Measurements from ENCODE around the gene KCTD2. TPM values are rescaled to one million over a fixed set of nuclear protein-coding genes. Genes with fewer than 3 reads are reported as not detected.

KCTD2 gene
- polyA plus RNA-seq, 1 donor = 16.1 TPM

GRCh38 chr17:75077496-75078283 lies 30.7 kb downstream of the KCTD2 start:
- H3K4me3 ChIP-seq (ENCODE audit: low read length) = peak overlapping the region; percentile 41
- H3K27me3 ChIP-seq (ENCODE audit: control insufficient read depth, insufficient read depth, low read length) = no peaks in the 10 kb centered on the region
- H3K36me3 ChIP-seq (ENCODE audit: control insufficient read depth, insufficient read depth, low read length) = no peaks in the 10 kb centered on the region
- H3K27ac ChIP-seq (ENCODE audit: low read length) = peak overlapping the region; percentile 76
- WGBS (ENCODE audit: insufficient coverage, low lambda C conversion rate) = no CpG with 5 or more reads among the region's 53 CpGs
- no peaks in the 10 kb centered on the region for H3K9me3 ChIP-seq (ENCODE audit: control insufficient read depth, low read depth, low read length)
- peaks cover 42% of the 10 kb centered on the region for H3K4me1 ChIP-seq (ENCODE audit: control insufficient read depth, insufficient read depth, low read length)
- DNase-seq = peak; percentile 80 to 82

- Histone ChIP-seq H3K4me3 (ENCODE audit: low read length) (no peak overlapping the region), H3K4me1 (ENCODE audit: control insufficient read depth, insufficient read depth, low read length) (peaks cover 40% of the 10 kb centered on the region), H3K36me3 (ENCODE audit: control insufficient read depth, insufficient read depth, low read length) (no peaks in the 10 kb centered on the region), H3K27ac (ENCODE audit: low read length) (peak overlapping the region; percentile 76), H3K27me3 (ENCODE audit: control insufficient read depth, insufficient read depth, low read length) (no peaks in the 10 kb centered on the region), H3K9me3 (ENCODE audit: control insufficient read depth, low read depth, low read length) (no peaks in the 10 kb centered on the region)
- no CpG with 5 or more reads among the region's 17 CpGs for WGBS (ENCODE audit: insufficient coverage, low lambda C conversion rate)
- DNase-seq = peak in 1 of 2 donors; percentile 57
Measured at GRCh38 chr17:75078284-75079022, 31.4 kb downstream of the KCTD2 start.

GRCh38 chr17:75079023-75079373 lies 32.0 kb downstream of the KCTD2 start:
- WGBS (ENCODE audit: insufficient coverage, low lambda C conversion rate) = no CpG with 5 or more reads among the region's 8 CpGs
- peaks cover 40% of the 10 kb centered on the region for H3K4me1 ChIP-seq (ENCODE audit: control insufficient read depth, insufficient read depth, low read length)

GRCh38 chr17:75081611-75082540 lies 34.9 kb downstream of the KCTD2 start:
- no peaks in the 10 kb centered on the region for H3K27me3 ChIP-seq (ENCODE audit: control insufficient read depth, insufficient read depth, low read length)
- no CpG with 5 or more reads among the region's 13 CpGs for WGBS (ENCODE audit: insufficient coverage, low lambda C conversion rate)
- H3K4me1 ChIP-seq (ENCODE audit: control insufficient read depth, insufficient read depth, low read length) = peaks cover 48% of the 10 kb centered on the region
- no peaks in the 10 kb centered on the region for H3K9me3 ChIP-seq (ENCODE audit: control insufficient read depth, low read depth, low read length)
- no peaks in the 10 kb centered on the region for H3K36me3 ChIP-seq (ENCODE audit: control insufficient read depth, insufficient read depth, low read length)
- no peak overlapping the region for H3K4me3 ChIP-seq (ENCODE audit: low read length)
- DNase-seq = peak in 1 of 2 donors; percentile 3
- no peak overlapping the region for H3K27ac ChIP-seq (ENCODE audit: low read length)

More at GRCh38 chr17:75079023-75079373, 32.0 kb downstream of the KCTD2 start:
- Histone ChIP-seq H3K4me3 (ENCODE audit: low read length) (no peak overlapping the region), H3K27ac (ENCODE audit: low read length) (peak overlapping the region; percentile 76), H3K27me3 (ENCODE audit: control insufficient read depth, insufficient read depth, low read length) (no peaks in the 10 kb centered on the region), H3K36me3 (ENCODE audit: control insufficient read depth, insufficient read depth, low read length) (no peaks in the 10 kb centered on the region), H3K9me3 (ENCODE audit: control insufficient read depth, low read depth, low read length) (no peaks in the 10 kb centered on the region)
- DNase-seq = no peak

GRCh38 chr17:75082683-75083082 lies 35.7 kb downstream of the KCTD2 start:
- H3K27ac ChIP-seq (ENCODE audit: low read length) = no peak overlapping the region
- H3K36me3 ChIP-seq (ENCODE audit: control insufficient read depth, insufficient read depth, low read length) = no peaks in the 10 kb centered on the region
- 40% methylated on average over 1 of the region's 6 CpGs for WGBS (ENCODE audit: insufficient coverage, low lambda C conversion rate)
- DNase-seq = no peak
- H3K4me3 ChIP-seq (ENCODE audit: low read length) = no peak overlapping the region
- peaks cover 50% of the 10 kb centered on the region for H3K4me1 ChIP-seq (ENCODE audit: control insufficient read depth, insufficient read depth, low read length)
- no peaks in the 10 kb centered on the region for H3K27me3 ChIP-seq (ENCODE audit: control insufficient read depth, insufficient read depth, low read length)
- no peaks in the 10 kb centered on the region for H3K9me3 ChIP-seq (ENCODE audit: control insufficient read depth, low read depth, low read length)

- no peak overlapping the region for H3K4me3 ChIP-seq (ENCODE audit: low read length)
- H3K36me3 ChIP-seq (ENCODE audit: control insufficient read depth, insufficient read depth, low read length) = no peaks in the 10 kb centered on the region
- peaks cover 44% of the 10 kb centered on the region for H3K4me1 ChIP-seq (ENCODE audit: control insufficient read depth, insufficient read depth, low read length)
- no CpG with 5 or more reads among the region's 14 CpGs for WGBS (ENCODE audit: insufficient coverage, low lambda C conversion rate)
- DNase-seq = peak in 1 of 2 donors; percentile 16
- no peaks in the 10 kb centered on the region for H3K9me3 ChIP-seq (ENCODE audit: control insufficient read depth, low read depth, low read length)
- no peaks in the 10 kb centered on the region for H3K27me3 ChIP-seq (ENCODE audit: control insufficient read depth, insufficient read depth, low read length)
- peak overlapping the region; percentile 68 for H3K27ac ChIP-seq (ENCODE audit: low read length)
Measured at GRCh38 chr17:75084039-75084660, 37.1 kb downstream of the KCTD2 start.

GRCh38 chr17:75086496-75087181 lies 39.6 kb downstream of the KCTD2 start:
- peak in 1 of 2 donors; percentile 77 for DNase-seq
- H3K27me3 ChIP-seq (ENCODE audit: control insufficient read depth, insufficient read depth, low read length) = no peaks in the 10 kb centered on the region
- peaks cover 58% of the 10 kb centered on the region for H3K4me1 ChIP-seq (ENCODE audit: control insufficient read depth, insufficient read depth, low read length)
- 67% methylated on average over 3 of the region's 15 CpGs for WGBS (ENCODE audit: insufficient coverage, low lambda C conversion rate)
- peak overlapping the region; percentile 83 for H3K4me3 ChIP-seq (ENCODE audit: low read length)
- H3K36me3 ChIP-seq (ENCODE audit: control insufficient read depth, insufficient read depth, low read length) = no peaks in the 10 kb centered on the region
- peak overlapping the region; percentile 98 for H3K27ac ChIP-seq (ENCODE audit: low read length)
- H3K9me3 ChIP-seq (ENCODE audit: control insufficient read depth, low read depth, low read length) = no peaks in the 10 kb centered on the region

- Histone ChIP-seq H3K36me3 (ENCODE audit: control insufficient read depth, insufficient read depth, low read length) (no peaks in the 10 kb centered on the region), H3K9me3 (ENCODE audit: control insufficient read depth, low read depth, low read length) (no peaks in the 10 kb centered on the region), H3K4me1 (ENCODE audit: control insufficient read depth, insufficient read depth, low read length) (peaks cover 63% of the 10 kb centered on the region), H3K27ac (ENCODE audit: low read length) (peak overlapping the region; percentile 98), H3K4me3 (ENCODE audit: low read length) (peak overlapping the region; percentile 83), H3K27me3 (ENCODE audit: control insufficient read depth, insufficient read depth, low read length) (no peaks in the 10 kb centered on the region)
- DNase-seq = no peak
- WGBS (ENCODE audit: insufficient coverage, low lambda C conversion rate) = no CpG with 5 or more reads among the region's 12 CpGs
Measured at GRCh38 chr17:75087182-75087557, 40.1 kb downstream of the KCTD2 start.

- DNase-seq = peak; percentile 91 to 97
- no CpG with 5 or more reads among the region's 69 CpGs for WGBS (ENCODE audit: insufficient coverage, low lambda C conversion rate)
- H3K27ac ChIP-seq (ENCODE audit: low read length) = peak within 1 kb of the TSS; percentile 98
- peaks cover 69% of the 10 kb centered on the region for H3K4me1 ChIP-seq (ENCODE audit: control insufficient read depth, insufficient read depth, low read length)
- H3K36me3 ChIP-seq (ENCODE audit: control insufficient read depth, insufficient read depth, low read length) = no peaks in the 10 kb centered on the region
- peak within 1 kb of the TSS; percentile 83 for H3K4me3 ChIP-seq (ENCODE audit: low read length)
- no peaks in the 10 kb centered on the region for H3K9me3 ChIP-seq (ENCODE audit: control insufficient read depth, low read depth, low read length)
- no peaks in the 10 kb centered on the region for H3K27me3 ChIP-seq (ENCODE audit: control insufficient read depth, insufficient read depth, low read length)
Measured at GRCh38 chr17:75087558-75088453, 40.8 kb downstream of the KCTD2 start, which contains the start of gene SLC16A5. Gene SLC16A5 (plus strand): TSS chr17:75087954. CDS start chr17:75093637, 5,683 bp downstream.

All from large intestine (tissue), 3 donors.